ENCODE results near the gene SPATA2L. TPM values are rescaled to one million over a fixed set of nuclear protein-coding genes. Genes with fewer than 3 reads are reported as not detected.
A peak's percentile ranks its signal among the peaks of the same experiment; 100 is the strongest.
"Not testable (repeated sequence)": the region's sequence is repeated elsewhere in the genome, so short reads cannot be mapped to it uniquely, and the experiment has no call there.

The SPATA2L gene
- total RNA-seq, 3 donors from 2014 or later, result 13.6 to 16.4 (median 14.3) TPM

- not testable (repeated sequence) for H3K36me3 Mint-ChIP-seq (ENCODE audit: insufficient read depth); H3K27me3 Mint-ChIP-seq (ENCODE audit: low read depth); ATAC-seq; H3K4me1 Mint-ChIP-seq (ENCODE audit: low read depth); H3K4me3 Mint-ChIP-seq; DNase-seq; H3K9me3 Mint-ChIP-seq
Measured at GRCh38 chr16:89671565-89671964, 29.9 kb downstream of the SPATA2L start.

- Mint-ChIP-seq H3K4me1 (ENCODE audit: low read depth) (peaks cover 3% of the 10 kb centered on the region), H3K36me3 (ENCODE audit: insufficient read depth) (no peaks in the 10 kb centered on the region), H3K9me3 (no peaks in the 10 kb centered on the region), H3K4me3 (no peak overlapping the region), H3K27me3 (ENCODE audit: low read depth) (no peaks in the 10 kb centered on the region)
- ATAC-seq (no peak), DNase-seq (no peak)
Measured at GRCh38 chr16:89670496-89671431, 30.7 kb downstream of the SPATA2L start.

GRCh38 chr16:89669755-89670154 lies 31.8 kb downstream of the SPATA2L start:
- no peak for ATAC-seq
- no peaks in the 10 kb centered on the region for H3K9me3 Mint-ChIP-seq
- H3K36me3 Mint-ChIP-seq (ENCODE audit: insufficient read depth), result no peaks in the 10 kb centered on the region
- H3K4me3 Mint-ChIP-seq, result no peak overlapping the region
- peaks cover 3% of the 10 kb centered on the region for H3K4me1 Mint-ChIP-seq (ENCODE audit: low read depth)
- no peak for DNase-seq
- H3K27me3 Mint-ChIP-seq (ENCODE audit: low read depth), result no peaks in the 10 kb centered on the region

GRCh38 chr16:89668790-89669158 lies 32.7 kb downstream of the SPATA2L start:
- H3K36me3 Mint-ChIP-seq (ENCODE audit: insufficient read depth), result no peaks in the 10 kb centered on the region
- DNase-seq (no peak), ATAC-seq (no peak)
- no peaks in the 10 kb centered on the region for H3K9me3 Mint-ChIP-seq
- H3K27me3 Mint-ChIP-seq (ENCODE audit: low read depth), result no peaks in the 10 kb centered on the region
- H3K4me1 Mint-ChIP-seq (ENCODE audit: low read depth), result peaks cover 3% of the 10 kb centered on the region
- H3K4me3 Mint-ChIP-seq, result no peak overlapping the region

- ATAC-seq, result no peak
- H3K27me3 Mint-ChIP-seq (ENCODE audit: low read depth), result no peaks in the 10 kb centered on the region
- no peak overlapping the region for H3K4me3 Mint-ChIP-seq
- no peaks in the 10 kb centered on the region for H3K9me3 Mint-ChIP-seq
- DNase-seq, result no peak
- H3K36me3 Mint-ChIP-seq (ENCODE audit: insufficient read depth), result peaks cover 2% of the 10 kb centered on the region
- peaks cover 3% of the 10 kb centered on the region for H3K4me1 Mint-ChIP-seq (ENCODE audit: low read depth)
Measured at GRCh38 chr16:89667633-89668032, 33.9 kb downstream of the SPATA2L start.

- H3K27me3 Mint-ChIP-seq (ENCODE audit: low read depth); ATAC-seq; H3K36me3 Mint-ChIP-seq (ENCODE audit: insufficient read depth); H3K4me3 Mint-ChIP-seq; H3K9me3 Mint-ChIP-seq; H3K4me1 Mint-ChIP-seq (ENCODE audit: low read depth); DNase-seq: not testable (repeated sequence)
Measured at GRCh38 chr16:89667000-89667399, 34.5 kb downstream of the SPATA2L start.

- H3K4me3 Mint-ChIP-seq; ATAC-seq; H3K9me3 Mint-ChIP-seq; H3K27me3 Mint-ChIP-seq (ENCODE audit: low read depth); DNase-seq; H3K4me1 Mint-ChIP-seq (ENCODE audit: low read depth); H3K36me3 Mint-ChIP-seq (ENCODE audit: insufficient read depth): not testable (repeated sequence)
Measured at GRCh38 chr16:89664238-89664637, 37.3 kb downstream of the SPATA2L start.

- H3K4me3 Mint-ChIP-seq, result no peak overlapping the region
Measured at GRCh38 chr16:89661215-89661614, 40.3 kb downstream of the SPATA2L start.

GRCh38 chr16:89660146-89660545 lies 41.4 kb downstream of the SPATA2L start:
- peaks cover 6% of the 10 kb centered on the region for H3K36me3 Mint-ChIP-seq (ENCODE audit: insufficient read depth)
- H3K4me1 Mint-ChIP-seq (ENCODE audit: low read depth), result peaks cover 24% of the 10 kb centered on the region
- no peak overlapping the region for H3K4me3 Mint-ChIP-seq
- DNase-seq (no peak), ATAC-seq (no peak)
- no peaks in the 10 kb centered on the region for H3K9me3 Mint-ChIP-seq
- H3K27me3 Mint-ChIP-seq (ENCODE audit: low read depth), result no peaks in the 10 kb centered on the region

More at GRCh38 chr16:89661215-89661614, 40.3 kb downstream of the SPATA2L start:
- no peaks in the 10 kb centered on the region for H3K27me3 Mint-ChIP-seq (ENCODE audit: low read depth)
- DNase-seq (no peak), ATAC-seq (no peak)
- H3K9me3 Mint-ChIP-seq, result no peaks in the 10 kb centered on the region
- H3K4me1 Mint-ChIP-seq (ENCODE audit: low read depth), result peaks cover 16% of the 10 kb centered on the region
- peaks cover 6% of the 10 kb centered on the region for H3K36me3 Mint-ChIP-seq (ENCODE audit: insufficient read depth)

- ATAC-seq, result no peak
Measured at GRCh38 chr16:89658221-89658879, 43.2 kb downstream of the SPATA2L start.

GRCh38 chr16:89657442-89658220 lies 43.9 kb downstream of the SPATA2L start, which contains the start of the genes CHMP1A and SPATA33:
Gene CHMP1A, minus strand, starts transcription at chr16:89657708. Its CDS starts 120 bp downstream, at chr16:89657588.
Gene SPATA33, plus strand, starts transcription at chr16:89657836. Its CDS starts 76 bp downstream, at chr16:89657912.
- peaks cover 27% of the 10 kb centered on the region for H3K4me1 Mint-ChIP-seq (ENCODE audit: low read depth)

More at GRCh38 chr16:89658221-89658879, 43.2 kb downstream of the SPATA2L start:
- Mint-ChIP-seq H3K27me3 (ENCODE audit: low read depth) (no peaks in the 10 kb centered on the region), H3K36me3 (ENCODE audit: insufficient read depth) (peaks cover 8% of the 10 kb centered on the region), H3K4me1 (ENCODE audit: low read depth) (peaks cover 27% of the 10 kb centered on the region), H3K4me3 (peak overlapping the region; percentile 92), H3K9me3 (no peaks in the 10 kb centered on the region)
- DNase-seq, result no peak

GRCh38 chr16:89656435-89657121 lies 44.9 kb downstream of the SPATA2L start:
- peaks cover 27% of the 10 kb centered on the region for H3K4me1 Mint-ChIP-seq (ENCODE audit: low read depth)
- H3K9me3 Mint-ChIP-seq, result no peaks in the 10 kb centered on the region
- DNase-seq (no peak), ATAC-seq (no peak)
- H3K27me3 Mint-ChIP-seq (ENCODE audit: low read depth), result no peaks in the 10 kb centered on the region
- H3K4me3 Mint-ChIP-seq, result peak overlapping the region; percentile 92
- peaks cover 8% of the 10 kb centered on the region for H3K36me3 Mint-ChIP-seq (ENCODE audit: insufficient read depth)

More at GRCh38 chr16:89657442-89658220, 43.9 kb downstream of the SPATA2L start, which contains the start of the genes CHMP1A and SPATA33:
- H3K9me3 Mint-ChIP-seq, result no peaks in the 10 kb centered on the region
- H3K36me3 Mint-ChIP-seq (ENCODE audit: insufficient read depth), result peaks cover 8% of the 10 kb centered on the region
- H3K27me3 Mint-ChIP-seq (ENCODE audit: low read depth), result no peaks in the 10 kb centered on the region
- ATAC-seq (peak; percentile 95 to 96), DNase-seq (peak; percentile 92)
- peak within 1 kb of the TSS; percentile 92 for H3K4me3 Mint-ChIP-seq

GRCh38 chr16:89655062-89655643 lies 46.4 kb downstream of the SPATA2L start:
- no peaks in the 10 kb centered on the region for H3K27me3 Mint-ChIP-seq (ENCODE audit: low read depth)
- peaks cover 4% of the 10 kb centered on the region for H3K36me3 Mint-ChIP-seq (ENCODE audit: insufficient read depth)
- ATAC-seq (no peak), DNase-seq (no peak)
- peaks cover 25% of the 10 kb centered on the region for H3K4me1 Mint-ChIP-seq (ENCODE audit: low read depth)
- H3K4me3 Mint-ChIP-seq, result peak overlapping the region; percentile 92
- no peaks in the 10 kb centered on the region for H3K9me3 Mint-ChIP-seq
